Hypothalamus (tissue), 51 donors: ENCODE measurements around the gene ALPL.
"Not testable (repeated sequence)": the region's sequence is repeated elsewhere in the genome, so short reads cannot be mapped to it uniquely, and the experiment has no call there.

Experiments
- DNase-seq, 51 donors: peaks; one replicate each; lab custom pipeline; 2025; lab: John Stamatoyannopoulos, UW

ALPL gene

GRCh38 chr1:21553116-21553926 is 44.1 kb downstream of the ALPL start:
- DNase-seq, result no peak

- DNase-seq, result no peak
Observed at GRCh38 chr1:21559788-21560567, 50.8 kb downstream of the ALPL start.

GRCh38 chr1:21560916-21561638 is 51.9 kb downstream of the ALPL start:
- DNase-seq, result no peak

- no peak for DNase-seq
Observed at GRCh38 chr1:21562896-21563295, 53.7 kb downstream of the ALPL start.

- no peak for DNase-seq
Observed at GRCh38 chr1:21563971-21564370, 54.7 kb downstream of the ALPL start.

- DNase-seq, result no peak
Observed at GRCh38 chr1:21564521-21565095, 55.4 kb downstream of the ALPL start.

GRCh38 chr1:21565285-21565684 is 56.1 kb downstream of the ALPL start:
- DNase-seq, result no peak

GRCh38 chr1:21566361-21566760 is 57.1 kb downstream of the ALPL start:
- DNase-seq, result not testable (repeated sequence)

- DNase-seq, result no peak
Observed at GRCh38 chr1:21567241-21568005, 58.2 kb downstream of the ALPL start.

GRCh38 chr1:21568006-21568746 is 59.0 kb downstream of the ALPL start:
- no peak for DNase-seq

GRCh38 chr1:21568809-21569385 is 59.7 kb downstream of the ALPL start:
- DNase-seq, result no peak

GRCh38 chr1:21569820-21570527 is 60.8 kb downstream of the ALPL start:
- DNase-seq, result no peak

- DNase-seq, result no peak
Observed at GRCh38 chr1:21570528-21570875, 61.3 kb downstream of the ALPL start.

GRCh38 chr1:21570885-21571284 is 61.7 kb downstream of the ALPL start:
- DNase-seq, result no peak

- no peak for DNase-seq
Observed at GRCh38 chr1:21572221-21572620, 63.0 kb downstream of the ALPL start.

GRCh38 chr1:21572735-21573277 is 63.6 kb downstream of the ALPL start:
- no peak for DNase-seq

GRCh38 chr1:21573475-21573874 is 64.3 kb downstream of the ALPL start:
- DNase-seq, result no peak

GRCh38 chr1:21573971-21574465 is 64.8 kb downstream of the ALPL start:
- peak in 37 of 51 donors; percentile 3 to 70 (median 39) for DNase-seq
